MM.1S (cell line): ENCODE data around the gene MSMP.

Experiments
- EZH2 ChIP-seq: fragments of 300-600 bp; sonication (generic); optimal IDR thresholded peaks from 2 replicates; pipeline ENCODE3; 2017; ENCODE audit warnings: low read depth, mild to moderate bottlenecking, antibody characterized with exemption, low read length, mixed read lengths
- EZH2phosphoT487 ChIP-seq: fragments of 300-600 bp; sonication (generic); IDR thresholded peaks from 2 replicates; pipeline ENCODE4 v1.6.1; 2018; ENCODE audit warnings: antibody characterized with exemption, low read length
- TF ChIP-seq, protein P1 (sequence below): fragments of 300-600 bp; sonication (generic); IDR thresholded peaks from 2 replicates; pipeline ENCODE4 v1.5.1; 2016; ENCODE audit warnings: antibody characterized with exemption, low read length, mixed read lengths

DNA sequence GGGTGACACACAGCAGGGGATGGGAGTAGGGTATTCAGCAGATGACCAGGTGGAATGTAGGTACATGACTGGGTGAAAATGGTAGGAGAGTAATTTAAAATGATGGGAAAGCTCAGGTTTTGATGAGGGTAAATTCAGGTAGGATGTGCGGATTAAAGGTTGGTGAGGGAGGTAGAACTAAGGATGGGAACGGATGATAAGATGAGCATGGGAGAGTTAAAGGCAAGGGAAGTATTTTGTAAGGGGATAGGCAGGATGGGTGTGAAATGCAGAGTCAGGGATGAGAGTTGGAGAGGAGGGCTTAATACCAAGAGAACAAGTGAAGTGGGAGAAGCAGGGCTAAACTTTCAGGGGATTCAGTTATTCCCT is 23.6 kb downstream of the MSMP start:
- TF ChIP-seq, protein P1, sequence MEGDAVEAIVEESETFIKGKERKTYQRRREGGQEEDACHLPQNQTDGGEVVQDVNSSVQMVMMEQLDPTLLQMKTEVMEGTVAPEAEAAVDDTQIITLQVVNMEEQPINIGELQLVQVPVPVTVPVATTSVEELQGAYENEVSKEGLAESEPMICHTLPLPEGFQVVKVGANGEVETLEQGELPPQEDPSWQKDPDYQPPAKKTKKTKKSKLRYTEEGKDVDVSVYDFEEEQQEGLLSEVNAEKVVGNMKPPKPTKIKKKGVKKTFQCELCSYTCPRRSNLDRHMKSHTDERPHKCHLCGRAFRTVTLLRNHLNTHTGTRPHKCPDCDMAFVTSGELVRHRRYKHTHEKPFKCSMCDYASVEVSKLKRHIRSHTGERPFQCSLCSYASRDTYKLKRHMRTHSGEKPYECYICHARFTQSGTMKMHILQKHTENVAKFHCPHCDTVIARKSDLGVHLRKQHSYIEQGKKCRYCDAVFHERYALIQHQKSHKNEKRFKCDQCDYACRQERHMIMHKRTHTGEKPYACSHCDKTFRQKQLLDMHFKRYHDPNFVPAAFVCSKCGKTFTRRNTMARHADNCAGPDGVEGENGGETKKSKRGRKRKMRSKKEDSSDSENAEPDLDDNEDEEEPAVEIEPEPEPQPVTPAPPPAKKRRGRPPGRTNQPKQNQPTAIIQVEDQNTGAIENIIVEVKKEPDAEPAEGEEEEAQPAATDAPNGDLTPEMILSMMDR, result no peak
- TF ChIP-seq EZH2phosphoT487, result no peak
- no peak for TF ChIP-seq EZH2
